Gastrocnemius medialis (tissue), 4 donors: ENCODE measurements around the gene SPTLC2.

Experiments used
- CTCF ChIP-seq, 5 experiments: fragments of 450-650 bp in 3 of 5; fragments of 200-600 bp in 2 of 5; sonication (generic) in 2 of 5; IDR thresholded peaks in 4 of 5; conservative IDR thresholded peaks in 1 of 5; 1 replicate in 4 of 5; 2 replicates in 1 of 5; pipeline ENCODE4 v1.5.1; 2016 to 2019; ENCODE audit warnings: antibody characterized with exemption in 5 of 5, mild to moderate bottlenecking in 3 of 5, moderate library complexity in 3 of 5
- POLR2A ChIP-seq, 2 donors: fragments of 450-650 bp; IDR thresholded peaks; one replicate each; pipeline ENCODE4 v1.6.1; 2017; ENCODE audit warnings: antibody characterized with exemption in 2 of 2, mild to moderate bottlenecking in 2 of 2, moderate library complexity in 2 of 2

- TF ChIP-seq CTCF (IDR thresholded peaks at IDR 0.05 in 4 of 5, conservative IDR thresholded peaks at IDR 0.05 in 1 of 5) (no peak), POLR2A (IDR thresholded peaks at IDR 0.05) (no peak)
Observed at GRCh38 chr14:77541905-77542304, 74.5 kb downstream of the SPTLC2 start.
